HCT116 (cell line): ENCODE measurements around the gene UBE2L6. TPM values are rescaled to one million over a fixed set of nuclear protein-coding genes. Genes with fewer than 3 reads are reported as not detected.

Experiments used
- ATAC-seq: fragments of 200-7000 bp; cut with Tn5 transposase; 2 replicates; pipeline ENCODE4 v1.9.1; 2020; ENCODE audit warnings: mild to moderate bottlenecking, moderate library complexity
- BruUV-seq: library from RNA; stranded (reverse); fragments of 400-500 nt; replicated peaks from 2 replicates; lab custom pipeline; 2021; lab: Mats Ljungman, UMichigan
- CTCF ChIA-PET: fragments of 300-600 bp; sonication (Branson Sonifier 250); formaldehyde crosslinking; loops from one replicate; lab custom pipeline; 2021; ENCODE audit warnings: antibody characterized with exemption; lab: Charles Lee
- POLR2A ChIA-PET: fragments of 300-600, 350-600 bp; sonication (Branson Sonifier 250); formaldehyde crosslinking; loops from one replicate; lab custom pipeline; 2021; ENCODE audit warnings: antibody characterized with exemption; lab: Charles Lee
- RAD21 ChIA-PET, 2 experiments: fragments of 300-600 bp; sonication (Branson Sonifier 250); formaldehyde crosslinking; loops; one replicate each; lab custom pipeline; 2023; ENCODE audit warnings: low total read pairs in 2 of 2; ENCODE audit not compliant: uncharacterized antibody in 2 of 2, unreplicated experiment in 2 of 2, low non-redundant PET in 1 of 2; lab: Charles Lee
- DNase-seq: peaks from one replicate; pipeline ENCODE4 v3.0.0-alpha.2; 2010; ENCODE audit warnings: low read depth, low spot score
- H2AFZ ChIP-seq: fragments of 200-600 bp; shearing (Covaris generic), sonication (generic); 2 replicates; pipeline ENCODE4 v1.6.1; 2017; ENCODE audit warnings: low read depth, mixed run types, mixed read lengths, antibody characterized with exemption, low read length; ENCODE audit not compliant: poor library complexity, severe bottlenecking
- H3K27ac ChIP-seq: 2 replicates; pipeline ENCODE4 v1.5.1; 2012; ENCODE audit warnings: low read depth, low read length
- H3K27me3 ChIP-seq: fragments of 200-600 bp; sonication (generic); 2 replicates; pipeline ENCODE4 v1.6.1; 2016; ENCODE audit warnings: mixed run types, low read length, mixed read lengths; ENCODE audit not compliant: insufficient read depth
- H3K36me3 ChIP-seq, 2 experiments: fragments of 200-500 bp in 1 of 2; fragments of 200-600 bp in 1 of 2; sonication (Bioruptor generic) in 1 of 2; sonication (generic) in 1 of 2; 2 replicates each; pipeline versions ENCODE4 v1.5.1 to v1.6.1; 2014 to 2016; ENCODE audit warnings: low read length in 2 of 2, inconsistent platforms in 1 of 2, mixed read lengths in 1 of 2, mixed run types in 1 of 2; ENCODE audit not compliant: insufficient read depth in 2 of 2, control insufficient read depth in 1 of 2
- H3K4me1 ChIP-seq, 2 experiments: fragments of 200-600 bp in 1 of 2; sonication (generic) in 1 of 2; 2 replicates each; pipeline versions ENCODE4 v1.5.1 to v1.6.1; 2012 to 2017; ENCODE audit warnings: low read length in 2 of 2, inconsistent platforms in 1 of 2, mild to moderate bottlenecking in 1 of 2, mixed read lengths in 1 of 2, mixed run types in 1 of 2, moderate library complexity in 1 of 2; ENCODE audit not compliant: insufficient read depth in 2 of 2, control insufficient read depth in 1 of 2
- H3K4me2 ChIP-seq: fragments of 200-600 bp; sonication (generic); 2 replicates; pipeline ENCODE4 v1.6.1; 2017; ENCODE audit warnings: mixed run types, low read length, mixed read lengths
- H3K4me3 ChIP-seq, 2 experiments: fragments of 200-600 bp in 1 of 2; sonication (generic) in 1 of 2; replicated peaks in 1 of 2; 2 replicates each; pipeline ENCODE4 v1.5.1; 2011 to 2016; ENCODE audit warnings: low read length in 2 of 2, control low read depth in 1 of 2, low read depth in 1 of 2, mild to moderate bottlenecking in 1 of 2, mixed read lengths in 1 of 2, mixed run types in 1 of 2
- H3K79me2 ChIP-seq: fragments of 200-600 bp; sonication (generic); 2 replicates; pipeline ENCODE4 v1.6.1; 2017; ENCODE audit warnings: mild to moderate bottlenecking, mixed run types, low read length, moderate library complexity, mixed read lengths; ENCODE audit not compliant: insufficient read depth
- H3K9ac ChIP-seq: fragments of 200-600 bp; sonication (generic); 2 replicates; pipeline ENCODE4 v1.6.1; 2016; ENCODE audit warnings: low read length, mixed read lengths
- H3K9me2 ChIP-seq: fragments of 200-600 bp; sonication (generic), shearing (Covaris generic); 2 replicates; pipeline ENCODE4 v1.6.1; 2017; ENCODE audit warnings: mixed run types, mild to moderate bottlenecking, moderate library complexity; ENCODE audit not compliant: insufficient read depth
- H3K9me3 ChIP-seq, 2 experiments: fragments of 200-500 bp in 1 of 2; fragments of 200-600 bp in 1 of 2; sonication (Bioruptor generic) in 1 of 2; sonication (generic) in 1 of 2; 2 replicates each; pipeline ENCODE4 v1.6.1; 2014 to 2017; ENCODE audit warnings: low read length in 2 of 2, mixed read lengths in 2 of 2, inconsistent platforms in 1 of 2, low read depth in 1 of 2, mild to moderate bottlenecking in 1 of 2, mixed run types in 1 of 2, moderate library complexity in 1 of 2; ENCODE audit not compliant: control insufficient read depth in 1 of 2, insufficient read depth in 1 of 2
- H4K20me1 ChIP-seq: fragments of 200-600 bp; sonication (generic), shearing (Covaris generic); 2 replicates; pipeline ENCODE4 v1.6.1; 2017; ENCODE audit warnings: mixed run types, mild to moderate bottlenecking, moderate library complexity; ENCODE audit not compliant: insufficient read depth
- ATF3 ChIP-seq: IDR thresholded peaks from 2 replicates; pipeline ENCODE4 v1.6.1; 2012
- CBX3 ChIP-seq: IDR thresholded peaks from 2 replicates; pipeline ENCODE4 v1.6.1; 2012; ENCODE audit warnings: low read depth
- CEBPB ChIP-seq: IDR thresholded peaks from 2 replicates; pipeline ENCODE4 v1.6.1; 2012; ENCODE audit warnings: low read depth
- CTCF ChIP-seq, 3 experiments: fragments of 200-600 bp in 1 of 3; sonication (generic) in 1 of 3; IDR thresholded peaks in 2 of 3; conservative IDR thresholded peaks in 1 of 3; 2 replicates each; pipeline ENCODE4 v1.5.1; 2012 to 2017; ENCODE audit warnings: low read depth in 2 of 3, low read length in 2 of 3, antibody characterized with exemption in 1 of 3, borderline replicate concordance in 1 of 3, control low read depth in 1 of 3, mild to moderate bottlenecking in 1 of 3, mixed read lengths in 1 of 3, mixed run types in 1 of 3, moderate library complexity in 1 of 3; ENCODE audit not compliant: insufficient read depth in 1 of 3
- EGR1 ChIP-seq: IDR thresholded peaks from 2 replicates; pipeline ENCODE4 v1.6.1; 2012; ENCODE audit warnings: low read depth
- EZH2 ChIP-seq: fragments of 200-600 bp; sonication (generic); IDR thresholded peaks from 2 replicates; pipeline ENCODE4 v1.6.1; 2017; ENCODE audit warnings: antibody characterized with exemption, mixed run types
- EZH2phosphoT487 ChIP-seq: fragments of 200-600 bp; IDR thresholded peaks from 2 replicates; pipeline ENCODE4 v1.6.1; 2018; ENCODE audit warnings: antibody characterized with exemption, borderline replicate concordance
- FOSL1 ChIP-seq: IDR thresholded peaks from 2 replicates; pipeline ENCODE4 v1.6.1; 2012; ENCODE audit warnings: low read depth
- JUND ChIP-seq: IDR thresholded peaks from 2 replicates; pipeline ENCODE4 v1.6.1; 2012
- POLR2A ChIP-seq: IDR thresholded peaks from 2 replicates; pipeline ENCODE4 v1.7.0; 2011; ENCODE audit warnings: borderline replicate concordance; ENCODE audit not compliant: insufficient read depth, insufficient read length; ENCODE audit errors: extremely low read depth
- POLR2AphosphoS5 ChIP-seq: IDR thresholded peaks from 2 replicates; pipeline ENCODE4 v1.6.1; 2011; ENCODE audit warnings: mild to moderate bottlenecking, low read depth, low read length, moderate library complexity
- RAD21 ChIP-seq: IDR thresholded peaks from 2 replicates; pipeline ENCODE4 v1.6.1; 2012; ENCODE audit warnings: low read depth, mild to moderate bottlenecking
- REST ChIP-seq: IDR thresholded peaks from 2 replicates; pipeline ENCODE4 v1.6.1; 2012; ENCODE audit warnings: low read depth
- SIN3A ChIP-seq: IDR thresholded peaks from 2 replicates; pipeline ENCODE4 v1.6.1; 2012; ENCODE audit warnings: low read depth
- SRF ChIP-seq: IDR thresholded peaks from 2 replicates; pipeline ENCODE4 v1.6.1; 2012; ENCODE audit warnings: low read depth
- TCF7L2 ChIP-seq: IDR thresholded peaks from 2 replicates; pipeline ENCODE4 v1.7.0; 2011; ENCODE audit warnings: borderline replicate concordance, inconsistent platforms; ENCODE audit not compliant: insufficient read depth, insufficient read length; ENCODE audit errors: extremely low read depth
- YY1 ChIP-seq: IDR thresholded peaks from 2 replicates; pipeline ENCODE4 v1.6.1; 2011; ENCODE audit warnings: low read length, low read depth, moderate library complexity, mild to moderate bottlenecking; ENCODE audit not compliant: insufficient replicate concordance; ENCODE audit errors: extremely low read depth
- ZNF274 ChIP-seq: fragments of 200-500 bp; sonication (Bioruptor generic); IDR thresholded peaks from 2 replicates; pipeline ENCODE4 v1.6.1; 2014; ENCODE audit warnings: mild to moderate bottlenecking, low read depth, low read length, inconsistent platforms
- intact Hi-C: fragments of 100-400 bp; cut with micrococcal nuclease; formaldehyde crosslinking; loops from 2 replicates; pipeline ENCODE4 v1.10.0; 2022
- total RNA-seq: library from RNA; stranded (reverse); gene quantifications from one replicate; pipeline ENCODE4 v1.2.1, GENCODE V29; 2021; ENCODE audit not compliant: unreplicated experiment
- TF ChIP-seq, protein P1 (sequence below): IDR thresholded peaks from 2 replicates; pipeline ENCODE4 v1.6.1; 2012
- TF ChIP-seq, protein P2 (sequence below): IDR thresholded peaks from 2 replicates; pipeline ENCODE4 v1.6.1; 2011; ENCODE audit warnings: mild to moderate bottlenecking, low read length, moderate library complexity; ENCODE audit not compliant: insufficient replicate concordance; ENCODE audit errors: extremely low read depth

The UBE2L6 gene
- total RNA-seq, 1 experiment from 2014 or later: 24.8 TPM

GRCh38 chr11:57546451-57546850 lies 21.0 kb downstream of the UBE2L6 start:
- Histone ChIP-seq H3K4me3 (no peak overlapping the region), H3K9me3 (no peaks in the 10 kb centered on the region), H3K9me2 (no peaks in the 10 kb centered on the region), H3K79me2 (no peaks in the 10 kb centered on the region), H3K36me3 (no peaks in the 10 kb centered on the region), H3K4me1 (peaks cover 0 to 12% of the 10 kb centered on the region in 2 experiments; a peak in 3 of 4 replicates), H3K27ac (no peak overlapping the region), H3K27me3 (no peaks in the 10 kb centered on the region), H3K4me2 (no peak overlapping the region), H2AFZ (no peak overlapping the region), H4K20me1 (no peaks in the 10 kb centered on the region), H3K9ac (no peak overlapping the region)
- no TSS peak for BruUV-seq
- intact Hi-C loops: no loop called here
- DNase-seq: no peak
- no peak for ATAC-seq
- ChIA-PET CTCF (interaction anchor here (1.2 kb wide), 1 partner anchor 13 kb away, joined by 3 read pairs; no protein-coding TSS in a partner anchor), POLR2A (no interaction called here), RAD21 (no interaction called here)
- TF ChIP-seq REST (no peak), SRF (no peak), CBX3 (no peak), RAD21 (no peak), EZH2phosphoT487 (no peak), CEBPB (no peak), TCF7L2 (no peak), CTCF (IDR thresholded peaks at IDR 0.05 in 2 of 3, conservative IDR thresholded peaks at IDR 0.05 in 1 of 3; ENCODE audit: borderline replicate concordance in 1 of 3, insufficient read depth in 1 of 3, low read depth in 2 of 3, low read length in 2 of 3) (no peak), EGR1 (no peak), SIN3A (no peak), ZNF274 (no peak), FOSL1 (no peak), POLR2A (no peak), JUND (no peak), ATF3 (no peak), YY1 (no peak), POLR2AphosphoS5 (no peak), EZH2 (no peak)
- TF ChIP-seq, protein P1, sequence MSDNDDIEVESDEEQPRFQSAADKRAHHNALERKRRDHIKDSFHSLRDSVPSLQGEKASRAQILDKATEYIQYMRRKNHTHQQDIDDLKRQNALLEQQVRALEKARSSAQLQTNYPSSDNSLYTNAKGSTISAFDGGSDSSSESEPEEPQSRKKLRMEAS: no peak
- TF ChIP-seq, protein P2, sequence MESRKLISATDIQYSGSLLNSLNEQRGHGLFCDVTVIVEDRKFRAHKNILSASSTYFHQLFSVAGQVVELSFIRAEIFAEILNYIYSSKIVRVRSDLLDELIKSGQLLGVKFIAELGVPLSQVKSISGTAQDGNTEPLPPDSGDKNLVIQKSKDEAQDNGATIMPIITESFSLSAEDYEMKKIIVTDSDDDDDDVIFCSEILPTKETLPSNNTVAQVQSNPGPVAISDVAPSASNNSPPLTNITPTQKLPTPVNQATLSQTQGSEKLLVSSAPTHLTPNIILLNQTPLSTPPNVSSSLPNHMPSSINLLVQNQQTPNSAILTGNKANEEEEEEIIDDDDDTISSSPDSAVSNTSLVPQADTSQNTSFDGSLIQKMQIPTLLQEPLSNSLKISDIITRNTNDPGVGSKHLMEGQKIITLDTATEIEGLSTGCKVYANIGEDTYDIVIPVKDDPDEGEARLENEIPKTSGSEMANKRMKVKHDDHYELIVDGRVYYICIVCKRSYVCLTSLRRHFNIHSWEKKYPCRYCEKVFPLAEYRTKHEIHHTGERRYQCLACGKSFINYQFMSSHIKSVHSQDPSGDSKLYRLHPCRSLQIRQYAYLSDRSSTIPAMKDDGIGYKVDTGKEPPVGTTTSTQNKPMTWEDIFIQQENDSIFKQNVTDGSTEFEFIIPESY: no peak
- TF ChIP-seq, all 23 proteins: peak for 0
